H9 (cell line): ENCODE measurements around the gene MAD1L1. TPM values are rescaled to one million over a fixed set of nuclear protein-coding genes. Genes with fewer than 3 reads are reported as not detected.

Experiments
- DNase-seq: peaks from one replicate; pipeline ENCODE4 v3.0.0-alpha.2; 2017
- H2AFZ ChIP-seq: one replicate; pipeline ENCODE4 v1.6.1; 2013; ENCODE audit warnings: mild to moderate bottlenecking, low read length, control low read depth, moderate library complexity
- H2AK5ac ChIP-seq: 2 replicates; pipeline ENCODE4 v1.6.1; 2013; ENCODE audit warnings: low read length, control low read depth, mixed read lengths; ENCODE audit not compliant: insufficient read length
- H2BK120ac ChIP-seq: one replicate; pipeline ENCODE4 v1.6.1; 2013; ENCODE audit warnings: low read depth, mild to moderate bottlenecking, low read length, control low read depth, inconsistent platforms; ENCODE audit not compliant: poor library complexity, severe bottlenecking
- H2BK12ac ChIP-seq: 2 replicates; pipeline ENCODE4 v1.6.1; 2013; ENCODE audit warnings: low read length, control low read depth, mixed read lengths, low read depth; ENCODE audit not compliant: insufficient read length
- H2BK15ac ChIP-seq: 2 replicates; pipeline ENCODE4 v1.6.1; 2013; ENCODE audit warnings: low read depth, low read length, control low read depth
- H2BK20ac ChIP-seq: one replicate; pipeline ENCODE4 v1.6.1; 2013; ENCODE audit warnings: low read depth, mild to moderate bottlenecking, low read length, control low read depth, inconsistent platforms; ENCODE audit not compliant: poor library complexity, severe bottlenecking
- H2BK5ac ChIP-seq: 2 replicates; pipeline ENCODE4 v1.6.1; 2013; ENCODE audit warnings: low read length, control low read depth, mixed read lengths; ENCODE audit not compliant: insufficient read length
- H3K14ac ChIP-seq: 2 replicates; pipeline ENCODE4 v1.6.1; 2013; ENCODE audit warnings: low read length, control low read depth; ENCODE audit not compliant: insufficient read depth
- H3K18ac ChIP-seq: 2 replicates; pipeline ENCODE4 v1.6.1; 2013; ENCODE audit warnings: low read depth, mild to moderate bottlenecking, mixed read lengths, low read length, control low read depth; ENCODE audit not compliant: insufficient read length
- H3K23ac ChIP-seq: 2 replicates; pipeline ENCODE4 v1.6.1; 2013; ENCODE audit warnings: low read length, control low read depth, mixed read lengths, low read depth; ENCODE audit not compliant: insufficient read length
- H3K23me2 ChIP-seq: 2 replicates; pipeline ENCODE4 v1.6.1; 2013; ENCODE audit warnings: low read depth, mild to moderate bottlenecking, mixed read lengths, low read length, control low read depth; ENCODE audit not compliant: insufficient read length, poor library complexity, severe bottlenecking
- H3K27ac ChIP-seq: 2 replicates; pipeline ENCODE4 v1.5.1; 2013; ENCODE audit warnings: low read length, control low read depth, mixed read lengths, low read depth; ENCODE audit not compliant: insufficient read length
- H3K27me3 ChIP-seq: 2 replicates; pipeline ENCODE4 v1.6.1; 2013; ENCODE audit warnings: low read length, control low read depth, inconsistent platforms; ENCODE audit not compliant: insufficient read depth
- H3K4ac ChIP-seq: 2 replicates; pipeline ENCODE4 v1.6.1; 2013; ENCODE audit warnings: low read depth, mild to moderate bottlenecking, control low read depth, inconsistent platforms, low read length, moderate library complexity
- H3K4me1 ChIP-seq: 2 replicates; pipeline ENCODE4 v1.6.1; 2013; ENCODE audit warnings: low read length, control low read depth, inconsistent platforms; ENCODE audit not compliant: insufficient read depth
- H3K4me2 ChIP-seq: 2 replicates; pipeline ENCODE4 v1.6.1; 2013; ENCODE audit warnings: low read length, control low read depth, mixed read lengths; ENCODE audit not compliant: insufficient read length, insufficient read depth
- H3K56ac ChIP-seq: 2 replicates; pipeline ENCODE4 v1.6.1; 2013; ENCODE audit warnings: low read depth, mild to moderate bottlenecking, mixed read lengths, low read length, control low read depth; ENCODE audit not compliant: insufficient read length
- H3K79me1 ChIP-seq: 2 replicates; pipeline ENCODE4 v1.6.1; 2013; ENCODE audit warnings: low read depth, mild to moderate bottlenecking, moderate library complexity, low read length, control low read depth, inconsistent platforms; ENCODE audit not compliant: insufficient read depth, poor library complexity, severe bottlenecking
- H3K79me2 ChIP-seq: 2 replicates; pipeline ENCODE4 v1.6.1; 2013; ENCODE audit warnings: low read length, control low read depth, inconsistent platforms; ENCODE audit not compliant: insufficient read depth
- H3K9ac ChIP-seq: 2 replicates; pipeline ENCODE4 v1.6.1; 2013; ENCODE audit warnings: low read length, control low read depth, mixed read lengths; ENCODE audit not compliant: insufficient read length; ENCODE audit errors: extremely low read depth
- H3K9me3 ChIP-seq: one replicate; pipeline ENCODE4 v1.6.1; 2013; ENCODE audit warnings: low read depth, low read length, inconsistent platforms; ENCODE audit not compliant: control insufficient read depth
- H3T11ph ChIP-seq: one replicate; pipeline ENCODE4 v1.6.1; 2013; ENCODE audit warnings: mild to moderate bottlenecking, low read length, control low read depth, inconsistent platforms
- H4K20me1 ChIP-seq: one replicate; pipeline ENCODE4 v1.6.1; 2013; ENCODE audit not compliant: control insufficient read depth, insufficient read length, insufficient read depth
- H4K5ac ChIP-seq: 2 replicates; pipeline ENCODE4 v1.6.1; 2013; ENCODE audit warnings: low read depth, mild to moderate bottlenecking, mixed read lengths, low read length, control low read depth; ENCODE audit not compliant: insufficient read length
- H4K8ac ChIP-seq: replicated peaks from 2 replicates; pipeline ENCODE4 v1.6.1; 2013; ENCODE audit warnings: low read length, control low read depth, mixed read lengths, low read depth; ENCODE audit not compliant: insufficient read length
- H4K91ac ChIP-seq: 2 replicates; pipeline ENCODE4 v1.6.1; 2013; ENCODE audit warnings: low read depth, mild to moderate bottlenecking, moderate library complexity, mixed read lengths, low read length, control low read depth; ENCODE audit not compliant: insufficient read length
- H3K27ac Mint-ChIP-seq, 3 experiments: 2 replicates in 2 of 3; 3 replicates in 1 of 3; pipeline ENCODE4 v1.8.0; 2020 to 2021; ENCODE audit warnings: mixed read lengths in 3 of 3, mild to moderate bottlenecking in 1 of 3, moderate library complexity in 1 of 3
- H3K27me3 Mint-ChIP-seq: 2 replicates; pipeline ENCODE4 v1.8.0; 2021; ENCODE audit warnings: low read depth, mild to moderate bottlenecking, moderate library complexity, mixed read lengths
- H3K36me3 Mint-ChIP-seq, 3 experiments: 2 replicates in 2 of 3; 3 replicates in 1 of 3; pipeline ENCODE4 v1.8.0; 2020 to 2021; ENCODE audit warnings: low read depth in 3 of 3, mixed read lengths in 3 of 3; ENCODE audit not compliant: insufficient read depth in 1 of 3
- H3K4me1 Mint-ChIP-seq, 2 experiments: 2 replicates each; pipeline ENCODE4 v1.8.0; 2020; ENCODE audit warnings: mixed read lengths in 2 of 2
- H3K4me3 Mint-ChIP-seq, 2 experiments: 2 replicates in 1 of 2; 3 replicates in 1 of 2; pipeline ENCODE4 v1.8.0; 2020 to 2021; ENCODE audit warnings: mild to moderate bottlenecking in 2 of 2, mixed read lengths in 2 of 2, moderate library complexity in 1 of 2
- H3K9me3 Mint-ChIP-seq, 2 experiments: 2 replicates in 1 of 2; 3 replicates in 1 of 2; pipeline ENCODE4 v1.8.0; 2020; ENCODE audit warnings: mild to moderate bottlenecking in 2 of 2, mixed read lengths in 2 of 2, moderate library complexity in 1 of 2
- CTCF ChIP-seq: fragments of 200-600 bp; sonication (generic); conservative IDR thresholded peaks from 3 replicates; pipeline ENCODE4 v1.8.0; 2021; ENCODE audit warnings: antibody characterized with exemption, mild to moderate bottlenecking
- WGBS: extraction: QIAGEN DNeasy Blood & Tissue Kit; methylation state at CpG from one replicate; pipeline ENCODE4 v1.1.7; 2013; ENCODE audit warnings: missing lambda C conversion rate, low lambda C conversion rate, mixed read lengths; ENCODE audit not compliant: insufficient read length; ENCODE audit errors: extremely low coverage; 5-methylcytosine and 5-hydroxymethylcytosine counted together
- total RNA-seq: library from RNA; stranded (reverse); gene quantifications from 2 replicates; pipeline ENCODE4 v1.2.1, GENCODE V29; 2021

MAD1L1 gene
- total RNA-seq, 1 experiment from 2014 or later = 39.0 TPM

- H3K4me2 ChIP-seq = no peak overlapping the region
- H3K27me3 ChIP-seq = no peaks in the 10 kb centered on the region
- H2BK5ac ChIP-seq = no peak overlapping the region
- Mint-ChIP-seq H3K4me3 (no peak overlapping the region), H3K4me1 (peaks cover 6 to 16% of the 10 kb centered on the region in 2 experiments; a peak in 3 of 4 replicates), H3K9me3 (no peaks in the 10 kb centered on the region), H3K27me3 (no peaks in the 10 kb centered on the region), H3K27ac (no peak overlapping the region), H3K36me3 (no peaks in the 10 kb centered on the region)
- no peaks in the 10 kb centered on the region for H4K20me1 ChIP-seq
- H2AFZ ChIP-seq = no peak overlapping the region
- no peak overlapping the region for H2BK20ac ChIP-seq
- no peaks in the 10 kb centered on the region for H3K79me1 ChIP-seq
- H2AK5ac ChIP-seq = no peak overlapping the region
- H4K8ac ChIP-seq = no peak overlapping the region
- H2BK120ac ChIP-seq = no peak overlapping the region
- H3K4ac ChIP-seq = no peak overlapping the region
- no peaks in the 10 kb centered on the region for H3K23me2 ChIP-seq
- no peak overlapping the region for H3K27ac ChIP-seq
- H3K4me1 ChIP-seq = no peaks in the 10 kb centered on the region
- no peak overlapping the region for H3T11ph ChIP-seq
- H3K14ac ChIP-seq = no peak overlapping the region; the same call in 1 of the 2 replicates
- no peak for TF ChIP-seq CTCF
- no peak overlapping the region for H2BK15ac ChIP-seq
- DNase-seq = no peak
- no peak overlapping the region for H2BK12ac ChIP-seq
- no peak overlapping the region for H3K9ac ChIP-seq
- no peaks in the 10 kb centered on the region for H3K79me2 ChIP-seq
- H3K9me3 ChIP-seq = no peaks in the 10 kb centered on the region
- WGBS = no CpG with 5 or more reads among the region's 33 CpGs
- H4K5ac ChIP-seq = no peak overlapping the region
- no peak overlapping the region for H3K56ac ChIP-seq
- no peak overlapping the region for H4K91ac ChIP-seq
- H3K18ac ChIP-seq = no peak overlapping the region
- no peak overlapping the region for H3K23ac ChIP-seq
These were observed 382.4 kb downstream of the MAD1L1 start for GRCh38 chr7:1850111-1850975.
